Neuronal stem cell (in vitro differentiated cells): ENCODE measurements around the gene ATP11C.

Experiments used
- DNase-seq: peaks from one replicate; pipeline ENCODE4 v3.0.0-alpha.2; 2013; ENCODE audit warnings: low spot score
- H2AFZ ChIP-seq: one replicate; pipeline ENCODE4 v1.6.1; 2013; ENCODE audit warnings: mild to moderate bottlenecking, low read length, inconsistent platforms
- H2AK5ac ChIP-seq: 2 replicates; pipeline ENCODE4 v1.6.1; 2013; ENCODE audit warnings: low read depth, mild to moderate bottlenecking, inconsistent platforms, low read length, moderate library complexity, mixed read lengths
- H2BK120ac ChIP-seq: 2 replicates; pipeline ENCODE4 v1.6.1; 2013; ENCODE audit warnings: low read depth, mild to moderate bottlenecking, inconsistent platforms, low read length, moderate library complexity, mixed read lengths
- H2BK12ac ChIP-seq: one replicate; pipeline ENCODE4 v1.6.1; 2013; ENCODE audit warnings: low read length, inconsistent platforms
- H2BK15ac ChIP-seq: 2 replicates; pipeline ENCODE4 v1.6.1; 2013; ENCODE audit warnings: mild to moderate bottlenecking, low read length, inconsistent platforms, mixed read lengths
- H2BK5ac ChIP-seq: one replicate; pipeline ENCODE4 v1.6.1; 2013; ENCODE audit warnings: inconsistent platforms, mild to moderate bottlenecking, low read length, moderate library complexity
- H3K14ac ChIP-seq: one replicate; pipeline ENCODE4 v1.6.1; 2013; ENCODE audit warnings: low read length, inconsistent platforms
- H3K18ac ChIP-seq: 2 replicates; pipeline ENCODE4 v1.6.1; 2013; ENCODE audit warnings: low read length, inconsistent platforms
- H3K23ac ChIP-seq: 2 replicates; pipeline ENCODE4 v1.6.1; 2013; ENCODE audit warnings: low read depth, mild to moderate bottlenecking, mixed read lengths, low read length, inconsistent platforms; ENCODE audit not compliant: poor library complexity
- H3K27ac ChIP-seq: replicated peaks from 3 replicates; pipeline ENCODE4 v1.5.1; 2013; ENCODE audit warnings: low read length, inconsistent platforms
- H3K27me3 ChIP-seq, 3 experiments: 2 replicates each; pipeline ENCODE4 v1.6.1; 2013; ENCODE audit warnings: low read length in 3 of 3, mild to moderate bottlenecking in 2 of 3, inconsistent platforms in 1 of 3, low read depth in 1 of 3, mixed read lengths in 1 of 3, moderate library complexity in 1 of 3; ENCODE audit not compliant: control insufficient read depth in 3 of 3, insufficient read depth in 3 of 3
- H3K36me3 ChIP-seq, 2 donors: replicated peaks in 1 of 2; 2 replicates each; pipeline ENCODE4 v1.6.1; 2013; ENCODE audit warnings: low read length in 2 of 2; ENCODE audit not compliant: control insufficient read depth in 2 of 2, insufficient read depth in 2 of 2
- H3K4ac ChIP-seq: 2 replicates; pipeline ENCODE4 v1.6.1; 2013; ENCODE audit warnings: inconsistent platforms, mild to moderate bottlenecking, low read length, moderate library complexity
- H3K4me1 ChIP-seq, 2 donors: 1 replicate in 1 of 2; 2 replicates in 1 of 2; pipeline ENCODE4 v1.6.1; 2013; ENCODE audit warnings: low read length in 2 of 2, low read depth in 1 of 2; ENCODE audit not compliant: control insufficient read depth in 2 of 2, insufficient read depth in 1 of 2
- H3K4me2 ChIP-seq: one replicate; pipeline ENCODE4 v1.6.1; 2013; ENCODE audit warnings: mild to moderate bottlenecking, low read length, inconsistent platforms; ENCODE audit not compliant: insufficient read depth, poor library complexity, severe bottlenecking
- H3K4me3 ChIP-seq, 2 donors: 2 replicates each; pipeline ENCODE4 v1.5.1; 2013; ENCODE audit warnings: low read length in 2 of 2, mild to moderate bottlenecking in 2 of 2, inconsistent platforms in 1 of 2, moderate library complexity in 1 of 2
- H3K79me1 ChIP-seq: one replicate; pipeline ENCODE4 v1.6.1; 2013; ENCODE audit warnings: low read depth, mild to moderate bottlenecking, inconsistent platforms, low read length, moderate library complexity
- H3K9ac ChIP-seq: one replicate; pipeline ENCODE4 v1.6.1; 2013; ENCODE audit warnings: mild to moderate bottlenecking, low read depth, low read length, inconsistent platforms; ENCODE audit not compliant: poor library complexity
- H3K9me3 ChIP-seq, 2 donors: replicated peaks in 1 of 2; 2 replicates each; pipeline versions ENCODE3 to v1.6.1; 2013; ENCODE audit warnings: low read length in 2 of 2, mild to moderate bottlenecking in 2 of 2, inconsistent platforms in 1 of 2, low read depth in 1 of 2, mixed read lengths in 1 of 2, moderate library complexity in 1 of 2; ENCODE audit not compliant: control insufficient read depth in 2 of 2, insufficient read depth in 1 of 2
- H4K8ac ChIP-seq: one replicate; pipeline ENCODE4 v1.6.1; 2013; ENCODE audit warnings: low read depth, mild to moderate bottlenecking, inconsistent platforms, low read length, moderate library complexity
- H4K91ac ChIP-seq: one replicate; pipeline ENCODE4 v1.6.1; 2013; ENCODE audit warnings: low read length, low read depth, mild to moderate bottlenecking, inconsistent platforms; ENCODE audit not compliant: poor library complexity
- WGBS, 2 donors: extraction: QIAGEN DNeasy Blood & Tissue Kit; methylation state at CpG; one replicate each; pipeline ENCODE4 v1.1.7; 2013; ENCODE audit warnings: missing lambda C conversion rate in 2 of 2, mixed read lengths in 1 of 2; ENCODE audit not compliant: insufficient read length in 2 of 2, insufficient replicate concordance in 1 of 2; ENCODE audit errors: extremely low coverage in 2 of 2; 5-methylcytosine and 5-hydroxymethylcytosine counted together

Gene ATP11C

GRCh38 chrX:139877710-139878414, 55.0 kb downstream of the ATP11C start:
- Histone ChIP-seq H2AK5ac (no peak overlapping the region), H3K27ac (no peak overlapping the region), H3K27me3 (no peaks in the 10 kb centered on the region), H3K9me3 (no peaks in the 10 kb centered on the region), H2BK120ac (no peak overlapping the region), H2BK12ac (no peak overlapping the region), H2BK5ac (no peak overlapping the region), H3K79me1 (no peaks in the 10 kb centered on the region), H3K23ac (no peak overlapping the region), H2AFZ (no peak overlapping the region), H3K4me1 (no peaks in the 10 kb centered on the region), H2BK15ac (no peak overlapping the region), H3K4ac (no peak overlapping the region), H3K14ac (no peak overlapping the region), H3K4me2 (no peak overlapping the region), H3K9ac (no peak overlapping the region), H4K91ac (no peak overlapping the region), H3K36me3 (no peaks in the 10 kb centered on the region), H4K8ac (no peak overlapping the region), H3K18ac (no peak overlapping the region), H3K4me3 (no peak overlapping the region)
- DNase-seq, result no peak
- WGBS, 2 donors, result no CpG with 5 or more reads among the region's 11 CpGs

- no peaks in the 10 kb centered on the region for H3K9me3 ChIP-seq
- H2AK5ac ChIP-seq, result no peak overlapping the region
- no peak overlapping the region for H2BK120ac ChIP-seq
- no peak overlapping the region for H3K23ac ChIP-seq
- no peak for DNase-seq
- H4K91ac ChIP-seq, result no peak overlapping the region
- no peak overlapping the region for H2BK5ac ChIP-seq
- no peak overlapping the region for H3K14ac ChIP-seq
- no peaks in the 10 kb centered on the region for H3K79me1 ChIP-seq
- H3K4me3 ChIP-seq, result no peak overlapping the region
- H3K18ac ChIP-seq, result no peak overlapping the region
- no peak overlapping the region for H2BK15ac ChIP-seq
- H3K9ac ChIP-seq, result no peak overlapping the region
- no peaks in the 10 kb centered on the region for H3K36me3 ChIP-seq
- no peaks in the 10 kb centered on the region for H3K27me3 ChIP-seq
- no peak overlapping the region for H3K27ac ChIP-seq
- H4K8ac ChIP-seq, result no peak overlapping the region
- WGBS, 2 donors, result no CpG with 5 or more reads among the region's 2 CpGs
- H2AFZ ChIP-seq, result no peak overlapping the region
- no peak overlapping the region for H3K4ac ChIP-seq
- no peak overlapping the region for H2BK12ac ChIP-seq
- no peaks in the 10 kb centered on the region for H3K4me1 ChIP-seq
- no peak overlapping the region for H3K4me2 ChIP-seq
These were observed 57.0 kb downstream of the ATP11C start for GRCh38 chrX:139875841-139876240.

GRCh38 chrX:139869796-139870195, 63.1 kb downstream of the ATP11C start:
- Histone ChIP-seq H4K91ac (no peak overlapping the region), H3K4ac (no peak overlapping the region), H2BK15ac (no peak overlapping the region), H3K18ac (no peak overlapping the region), H3K4me1 (no peaks in the 10 kb centered on the region), H3K9ac (no peak overlapping the region), H2AK5ac (no peak overlapping the region), H3K79me1 (no peaks in the 10 kb centered on the region), H2AFZ (no peak overlapping the region), H2BK120ac (no peak overlapping the region), H3K27me3 (no peaks in the 10 kb centered on the region), H2BK12ac (no peak overlapping the region), H4K8ac (no peak overlapping the region), H3K23ac (no peak overlapping the region), H3K4me3 (no peak overlapping the region), H2BK5ac (no peak overlapping the region), H3K4me2 (no peak overlapping the region), H3K9me3 (no peaks in the 10 kb centered on the region), H3K14ac (no peak overlapping the region), H3K36me3 (no peaks in the 10 kb centered on the region), H3K27ac (no peak overlapping the region)
- DNase-seq, result no peak
- no CpG with 5 or more reads among the region's 1 CpG for WGBS, 2 donors

- no CpG with 5 or more reads among the region's 3 CpGs for WGBS, 2 donors
These were observed 68.2 kb downstream of the ATP11C start for GRCh38 chrX:139864640-139865039.

More at GRCh38 chrX:139864640-139865039, 68.2 kb downstream of the ATP11C start:
- H2BK120ac ChIP-seq, result no peak overlapping the region
- no peak overlapping the region for H2AK5ac ChIP-seq
- H3K4ac ChIP-seq, result no peak overlapping the region
- H3K27me3 ChIP-seq, result no peaks in the 10 kb centered on the region
- no peak for DNase-seq
- no peaks in the 10 kb centered on the region for H3K4me1 ChIP-seq
- no peak overlapping the region for H3K27ac ChIP-seq
- H3K9me3 ChIP-seq, result no peaks in the 10 kb centered on the region
- no peak overlapping the region for H4K8ac ChIP-seq
- no peaks in the 10 kb centered on the region for H3K79me1 ChIP-seq
- H3K4me3 ChIP-seq, result no peak overlapping the region
- H3K14ac ChIP-seq, result no peak overlapping the region
- H2BK15ac ChIP-seq, result no peak overlapping the region
- H2BK12ac ChIP-seq, result no peak overlapping the region
- H2AFZ ChIP-seq, result no peak overlapping the region
- no peak overlapping the region for H3K23ac ChIP-seq
- no peak overlapping the region for H2BK5ac ChIP-seq
- H4K91ac ChIP-seq, result no peak overlapping the region
- no peak overlapping the region for H3K9ac ChIP-seq
- no peak overlapping the region for H3K4me2 ChIP-seq
- no peak overlapping the region for H3K18ac ChIP-seq
- H3K36me3 ChIP-seq, result no peaks in the 10 kb centered on the region
